Measurements from ENCODE around the gene RIPOR3.

DNA sequence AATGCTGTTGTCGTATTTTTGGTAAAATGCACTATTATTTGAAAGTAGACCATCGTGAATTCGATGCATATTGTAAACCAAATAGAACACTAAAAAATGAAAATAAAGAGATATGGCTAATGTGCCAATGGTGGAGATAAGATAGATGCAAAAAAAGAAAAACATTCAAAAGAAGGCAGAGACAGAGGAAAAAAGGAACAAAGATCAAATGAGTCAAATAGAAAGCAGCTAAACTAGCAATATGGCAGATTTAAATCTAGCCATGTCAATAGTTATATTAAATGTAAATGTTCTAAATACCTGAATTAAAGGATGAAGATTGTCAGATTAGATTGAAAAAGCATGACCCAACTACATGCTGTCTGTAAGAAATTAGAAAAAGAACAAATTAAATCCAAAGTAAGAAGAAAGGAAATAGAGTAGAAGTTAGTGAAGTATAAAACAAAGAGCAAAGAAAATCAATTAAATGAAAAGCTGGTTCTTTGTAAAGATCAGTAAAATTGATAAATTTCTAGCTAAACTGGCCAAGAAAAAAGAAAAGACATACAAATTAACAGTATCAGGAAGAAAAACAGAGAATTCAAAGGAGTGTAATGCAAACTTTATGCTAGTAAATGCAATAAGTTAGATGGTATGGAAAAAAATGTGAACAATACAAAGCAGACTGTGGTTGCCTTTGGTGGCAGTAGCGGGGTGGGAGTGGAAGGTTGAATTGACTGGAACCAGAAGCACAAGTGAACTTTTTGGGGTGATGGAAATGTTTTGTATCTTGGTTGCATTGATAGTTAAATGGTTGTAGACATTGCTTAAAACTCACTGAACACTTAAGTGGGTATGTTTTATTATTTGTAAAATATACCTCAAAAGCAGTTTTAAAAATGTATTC, 136.4 kb downstream of the RIPOR3 start:
- TF ChIP-seq POLR2A (IDR thresholded peaks at IDR 0.05; ENCODE audit: low read depth, low read length) (no peak), TAF1 (IDR thresholded peaks at IDR 0.05; ENCODE audit: borderline replicate concordance, low read depth, low read length) (no peak)
